ENCODE data around the gene AIMP1.
"Not testable (repeated sequence)": the region's sequence is repeated elsewhere in the genome, so short reads cannot be mapped to it uniquely, and the experiment has no call there.

Gene AIMP1

DNA sequence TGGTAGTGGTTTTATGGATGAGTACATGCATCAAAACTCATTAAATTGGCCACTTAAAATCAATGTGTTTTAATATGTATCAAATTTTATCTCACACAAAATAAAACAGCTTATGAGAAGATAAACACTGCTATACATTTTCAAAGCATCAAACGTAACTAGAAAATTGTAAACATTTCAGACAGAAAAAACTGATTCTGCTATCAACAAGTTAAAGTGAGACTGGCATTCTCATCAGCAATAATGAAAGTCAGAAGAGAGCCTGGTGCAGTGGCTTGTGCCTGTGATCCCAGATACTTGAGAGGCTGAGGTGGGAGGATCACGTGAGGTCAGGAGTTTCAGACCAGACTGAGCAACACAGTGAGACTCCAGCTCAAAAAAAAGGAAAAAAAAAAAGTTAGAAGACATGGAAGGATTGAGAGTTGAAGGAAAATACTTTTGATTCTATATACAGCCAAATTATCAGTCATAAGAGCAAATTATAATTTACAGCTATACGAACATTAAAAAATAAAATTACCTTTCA is 3.3 kb upstream of the AIMP1 start:
- DNase-seq: no peak

DNA sequence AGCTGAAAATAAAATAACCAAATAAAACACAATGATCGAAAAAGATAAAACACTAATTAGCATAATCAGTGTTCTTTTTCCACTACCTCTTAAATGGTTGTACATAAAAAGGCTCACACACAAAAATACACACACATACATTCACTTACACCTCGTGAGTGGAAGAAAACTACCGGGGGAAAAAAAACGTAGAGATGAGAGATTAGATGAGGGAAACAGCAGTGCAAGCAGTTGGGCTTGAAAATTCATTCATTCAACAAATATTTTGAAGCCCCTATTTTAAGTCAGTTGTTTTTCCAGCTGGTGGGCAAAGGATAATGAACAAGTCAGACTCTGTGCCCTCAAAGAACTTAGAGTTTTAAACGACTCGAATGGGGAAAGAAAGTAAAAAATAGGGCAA is 1.4 kb upstream of the AIMP1 start:
- DNase-seq: no peak

- DNase-seq: no peak
Observed at GRCh38 chr4:106315476-106315967, 828 bp upstream of the AIMP1 start.

- DNase-seq: no peak
Observed at GRCh38 chr4:106316773-106317409, 541 bp downstream of the AIMP1 start.

- DNase-seq: no peak
Observed at GRCh38 chr4:106317815-106318214, 1.5 kb downstream of the AIMP1 start.

GRCh38 chr4:106318511-106318910 is 2.2 kb downstream of the AIMP1 start:
- DNase-seq: no peak

DNA sequence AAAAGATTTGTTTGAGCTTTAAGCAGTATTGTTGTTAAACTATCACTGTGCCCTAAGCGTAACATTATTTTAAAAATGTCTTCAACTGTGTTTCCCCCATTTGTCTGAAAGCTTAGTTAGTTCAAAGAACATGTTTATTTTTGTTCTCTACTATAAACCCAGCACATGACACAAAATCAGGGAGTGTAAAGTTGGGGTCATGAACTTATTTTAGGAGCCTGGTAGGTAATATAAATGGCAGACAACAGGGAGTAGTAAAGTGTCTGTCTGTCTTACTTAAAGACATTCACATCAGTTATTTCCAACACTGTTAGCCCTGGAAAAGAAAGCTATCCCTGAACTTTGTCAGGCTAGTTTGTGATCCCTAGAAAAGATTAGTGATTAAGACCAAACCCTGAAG is 3.9 kb downstream of the AIMP1 start:
- no peak for DNase-seq

GRCh38 chr4:106321168-106321567 is 4.8 kb downstream of the AIMP1 start:
- DNase-seq: not testable (repeated sequence)

DNA sequence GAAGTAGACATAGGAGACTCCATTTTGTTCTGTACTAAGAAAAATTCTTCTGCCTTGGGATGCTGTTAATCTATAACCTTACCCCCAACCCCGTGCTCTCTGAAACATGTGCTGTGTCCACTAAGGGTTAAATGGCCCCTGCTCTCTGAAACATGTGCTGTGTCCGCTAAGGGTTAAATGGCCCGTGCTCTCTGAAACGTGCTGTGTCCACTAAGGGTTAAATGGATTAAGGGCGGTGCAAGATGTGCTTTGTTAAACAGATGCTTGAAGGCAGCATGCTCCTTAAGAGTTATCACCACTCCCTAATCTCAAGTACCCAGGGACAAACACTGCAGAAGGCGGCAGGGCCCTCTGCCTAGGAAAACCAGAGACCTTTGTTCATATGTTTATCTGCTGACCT is 5.5 kb downstream of the AIMP1 start:
- DNase-seq: not testable (repeated sequence)

GRCh38 chr4:106323119-106323518 is 6.8 kb downstream of the AIMP1 start:
- DNase-seq: no peak

- DNase-seq: no peak
Observed at GRCh38 chr4:106325800-106326199, 9.4 kb downstream of the AIMP1 start.

DNA sequence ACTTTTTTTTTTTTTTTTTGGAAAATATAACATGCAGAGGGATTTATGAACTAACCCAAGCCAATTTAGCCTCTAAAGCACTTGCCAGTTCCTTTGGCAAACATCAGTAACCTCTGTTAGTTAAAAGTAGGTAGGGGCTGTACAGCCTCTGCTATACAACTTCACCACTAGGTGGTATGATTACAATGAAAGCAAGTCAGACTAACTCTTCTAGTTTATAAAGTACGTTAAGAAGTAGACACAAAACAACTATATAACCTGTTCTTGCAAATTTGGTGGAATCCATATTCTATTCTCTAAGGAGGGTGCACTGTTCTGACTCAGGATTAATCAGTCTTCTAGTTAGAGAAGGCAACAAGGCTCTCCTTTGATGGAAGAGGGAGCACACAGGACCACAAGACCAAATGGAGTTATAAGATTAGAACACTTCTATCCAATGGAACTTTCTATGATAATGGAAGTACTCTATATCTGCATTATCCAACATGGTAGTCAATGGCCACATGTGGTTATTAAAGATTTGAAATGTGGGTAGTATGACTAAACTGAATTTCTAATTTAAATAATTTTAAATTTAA is 12.8 kb downstream of the AIMP1 start:
- DNase-seq: no peak

DNA sequence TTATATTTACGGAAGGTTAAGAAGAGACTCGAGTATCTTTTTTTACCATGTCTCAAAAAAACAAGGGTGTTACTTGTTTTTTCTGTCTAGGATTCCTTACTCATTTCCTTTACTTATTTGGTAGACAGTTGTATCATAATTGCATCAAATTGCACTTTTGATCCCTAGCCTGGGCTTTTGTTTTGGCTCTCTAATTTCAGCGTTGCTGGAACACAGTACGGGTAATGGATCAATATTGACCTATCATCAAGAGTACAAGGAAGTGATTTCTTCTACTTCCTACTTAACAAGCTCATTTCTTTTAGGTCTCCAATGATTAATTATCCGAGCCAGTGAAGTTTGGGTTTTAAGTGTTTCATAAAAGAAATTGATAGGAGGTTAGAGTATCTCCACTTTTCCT is 16.8 kb downstream of the AIMP1 start:
- DNase-seq: no peak

DNA sequence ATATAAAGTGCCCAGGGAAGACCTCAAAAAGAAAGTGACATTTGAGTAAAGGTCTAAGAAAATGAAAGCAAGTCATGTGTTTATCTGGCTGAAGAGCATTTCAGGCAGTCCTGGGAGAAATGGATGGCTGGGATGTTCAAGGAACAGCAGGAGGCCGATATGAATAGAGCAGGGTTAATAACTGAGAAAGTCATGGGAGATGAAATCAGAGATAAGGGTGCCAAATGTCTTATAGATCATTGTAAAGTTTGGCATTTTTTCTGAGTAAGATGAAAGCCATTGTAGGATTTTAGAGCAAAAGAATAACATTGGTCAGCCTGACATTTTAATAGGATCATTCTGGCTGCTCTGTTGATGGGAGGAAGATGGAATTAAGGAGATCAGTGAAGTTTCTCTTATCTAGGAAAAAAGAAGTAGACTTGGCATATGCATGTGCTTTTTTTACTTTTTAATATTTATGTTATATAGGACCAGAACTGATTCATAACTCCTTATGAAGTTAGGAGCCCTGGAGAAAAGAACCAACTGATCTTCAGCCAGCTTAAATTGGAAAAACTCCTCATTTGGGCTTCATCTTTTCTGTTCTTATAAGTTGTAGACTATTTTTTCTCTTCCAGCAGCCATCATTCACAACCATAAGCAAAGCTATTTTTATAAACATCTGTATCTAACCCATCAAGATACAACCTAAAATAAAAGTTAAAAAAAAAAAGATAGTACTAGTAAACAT is 18.6 kb downstream of the AIMP1 start:
- DNase-seq: no peak

GRCh38 chr4:106336618-106337017 is 20.3 kb downstream of the AIMP1 start:
- DNase-seq: no peak

DNA sequence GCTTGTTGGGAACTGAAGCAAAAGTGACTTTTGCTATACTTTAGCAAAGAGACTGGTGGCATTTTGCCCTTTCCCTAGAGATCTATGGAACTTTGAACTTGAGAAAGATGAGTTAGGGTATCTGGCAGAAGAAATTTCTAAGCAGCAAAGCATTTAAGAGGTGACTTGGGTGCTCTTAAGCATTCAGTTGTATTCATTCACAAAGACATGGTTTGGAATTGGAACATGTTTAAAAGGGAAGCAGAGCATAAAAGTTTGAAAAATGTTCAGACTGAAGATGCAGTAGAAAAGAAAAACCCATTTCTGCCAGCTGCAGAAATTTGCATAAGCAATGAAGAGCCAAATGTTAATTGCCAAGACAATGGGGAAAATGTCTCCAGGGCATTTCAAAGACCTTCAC is 21.6 kb downstream of the AIMP1 start:
- DNase-seq: no peak

DNA sequence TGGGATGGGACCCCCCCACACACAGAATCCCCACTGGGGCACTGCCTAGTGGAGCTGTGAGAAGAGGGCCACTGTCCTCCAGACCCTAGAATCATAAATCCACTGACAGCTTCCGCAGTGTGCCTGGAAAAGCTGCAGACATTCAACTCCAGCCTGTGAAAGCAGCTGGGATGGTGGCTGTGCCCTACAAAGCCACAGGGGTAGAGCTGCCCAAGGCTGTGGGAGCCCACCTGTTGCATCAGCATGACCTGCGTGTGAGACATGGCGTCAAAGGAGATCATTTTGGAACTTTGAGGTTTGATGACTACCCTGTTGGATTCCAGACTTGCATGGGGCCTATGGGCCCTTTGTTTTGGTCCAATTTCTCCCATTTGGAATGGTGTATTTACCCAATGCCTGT is 22.3 kb downstream of the AIMP1 start:
- no peak for DNase-seq

GRCh38 chr4:106339431-106339830 is 23.1 kb downstream of the AIMP1 start:
- no peak for DNase-seq

- DNase-seq: no peak
Observed at GRCh38 chr4:106340774-106341173, 24.4 kb downstream of the AIMP1 start.

DNA sequence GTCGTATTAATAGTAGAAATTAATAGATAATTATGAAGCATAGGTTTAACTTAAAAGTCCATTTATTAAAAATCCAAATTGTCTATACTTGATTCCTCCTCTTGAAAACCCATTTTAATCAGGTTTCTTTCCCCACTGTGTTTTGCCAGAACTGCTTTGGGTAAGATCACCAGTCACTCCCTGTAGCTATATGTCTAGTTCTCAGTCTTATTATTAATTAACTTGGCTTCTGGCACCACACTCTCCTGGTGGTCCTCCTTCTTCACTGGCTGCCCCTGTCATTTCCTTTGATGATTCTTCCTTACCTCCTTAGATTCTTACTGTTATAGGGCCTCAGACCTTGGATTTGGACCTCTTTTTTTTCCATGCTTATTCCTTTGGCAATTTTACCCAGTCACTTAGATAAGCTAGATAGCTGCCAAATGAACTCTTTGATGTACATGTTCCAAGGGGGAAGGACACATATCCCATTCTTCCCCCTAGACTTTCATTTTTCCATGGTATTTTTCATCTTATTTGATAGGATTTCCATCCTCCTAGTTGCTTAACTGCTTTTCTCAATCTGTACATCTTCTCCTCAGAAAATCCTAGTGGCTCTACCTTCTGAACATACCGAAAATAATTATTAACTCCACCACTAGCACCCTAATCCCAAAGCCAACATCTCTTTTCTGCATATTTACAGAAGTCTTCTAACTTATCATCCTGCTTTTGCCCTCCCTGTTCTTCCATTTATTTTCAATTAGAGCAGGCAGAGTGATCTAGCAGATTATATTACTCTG is 27.7 kb downstream of the AIMP1 start:
- DNase-seq: no peak

DNA sequence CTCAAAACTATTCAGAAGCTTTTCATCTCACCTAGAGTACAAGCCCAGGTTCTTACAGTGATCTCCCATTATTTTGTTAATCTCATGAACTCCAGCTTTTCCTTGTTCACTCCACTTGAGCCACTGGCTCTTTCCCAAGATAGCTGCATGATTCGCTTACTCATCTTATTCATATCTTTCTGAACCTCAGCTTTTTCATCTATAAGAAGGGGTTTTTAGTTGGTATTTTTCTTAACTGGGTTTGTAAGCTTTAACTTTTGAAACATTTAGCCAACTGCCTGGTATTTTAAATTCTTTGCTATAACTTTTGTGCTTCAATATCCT is 28.3 kb downstream of the AIMP1 start:
- DNase-seq: no peak

DNA sequence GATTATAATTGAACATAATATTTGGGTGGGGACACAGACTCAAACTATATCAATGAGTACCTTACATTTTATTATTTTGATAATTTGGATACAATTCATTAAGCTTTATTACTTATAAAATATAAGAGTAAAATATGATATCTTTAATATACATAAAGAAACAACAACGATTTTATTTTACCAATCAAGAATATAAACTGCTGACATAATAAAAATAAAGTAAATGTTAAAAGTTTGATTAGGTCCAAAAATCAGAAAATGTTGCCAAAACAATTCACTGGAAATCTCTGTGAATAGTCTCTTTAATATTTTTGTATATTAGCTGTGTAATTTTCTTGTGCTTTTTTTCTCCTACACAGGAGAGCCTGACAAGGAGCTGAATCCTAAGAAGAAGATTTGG is 30.8 kb downstream of the AIMP1 start:
- no peak for DNase-seq

DNA sequence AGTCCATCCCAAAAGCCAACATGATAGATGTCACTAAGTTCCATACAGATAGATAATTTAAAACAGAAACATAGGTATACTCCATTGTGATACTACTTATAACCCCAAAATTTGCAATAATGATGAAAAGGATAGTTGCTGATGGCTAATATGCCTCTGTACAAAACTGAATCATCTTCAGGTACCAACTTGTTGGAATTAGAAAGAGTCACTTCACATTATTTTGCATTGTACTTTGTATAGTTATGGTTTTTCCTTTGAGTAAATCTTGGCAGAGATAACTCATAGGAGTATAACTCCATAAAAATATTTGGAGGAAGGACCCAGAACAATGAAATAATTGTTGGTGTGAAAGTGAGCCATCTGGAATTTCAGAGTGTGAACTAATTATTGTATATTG is 34.7 kb downstream of the AIMP1 start:
- DNase-seq: no peak
